GM18868 (cell line): ENCODE measurements around the gene GALNT15.

ENCODE experiments used
- ATAC-seq: cut with Tn5 transposase; IDR thresholded peaks from one replicate; pipeline ENCODE4 v1.9.1; 2021; ENCODE audit warnings: mild to moderate bottlenecking, moderate library complexity; ENCODE audit not compliant: unreplicated experiment

Gene GALNT15

GRCh38 chr3:16221990-16222389 lies 47.5 kb downstream of the GALNT15 start:
- ATAC-seq: no peak

GRCh38 chr3:16222547-16222946 lies 48.1 kb downstream of the GALNT15 start:
- no peak for ATAC-seq

- no peak for ATAC-seq
Measured at GRCh38 chr3:16224325-16224724, 49.8 kb downstream of the GALNT15 start.

GRCh38 chr3:16227566-16227965 lies 53.1 kb downstream of the GALNT15 start:
- ATAC-seq: no peak

GRCh38 chr3:16229681-16230080 lies 55.2 kb downstream of the GALNT15 start:
- no peak for ATAC-seq

- ATAC-seq: no peak
Measured at GRCh38 chr3:16231983-16232382, 57.5 kb downstream of the GALNT15 start.

- no peak for ATAC-seq
Measured at GRCh38 chr3:16233806-16234205, 59.3 kb downstream of the GALNT15 start.

- no peak for ATAC-seq
Measured at GRCh38 chr3:16234281-16234680, 59.8 kb downstream of the GALNT15 start.

- ATAC-seq: no peak
Measured at GRCh38 chr3:16236030-16236639, 61.7 kb downstream of the GALNT15 start.

GRCh38 chr3:16236856-16237393 lies 62.4 kb downstream of the GALNT15 start:
- no peak for ATAC-seq

- ATAC-seq: no peak
Measured at GRCh38 chr3:16239086-16239770, 64.7 kb downstream of the GALNT15 start.

GRCh38 chr3:16239780-16240179 lies 65.3 kb downstream of the GALNT15 start:
- no peak for ATAC-seq

- no peak for ATAC-seq
Measured at GRCh38 chr3:16240229-16241023, 65.9 kb downstream of the GALNT15 start.

GRCh38 chr3:16241225-16241624 lies 66.7 kb downstream of the GALNT15 start:
- no peak for ATAC-seq

GRCh38 chr3:16242177-16242576 lies 67.7 kb downstream of the GALNT15 start:
- ATAC-seq: no peak

- no peak for ATAC-seq
Measured at GRCh38 chr3:16243706-16244490, 69.4 kb downstream of the GALNT15 start.

- no peak for ATAC-seq
Measured at GRCh38 chr3:16245609-16246008, 71.1 kb downstream of the GALNT15 start.

- peak; percentile 78 for ATAC-seq
Measured at GRCh38 chr3:16247282-16248061, 73.0 kb downstream of the GALNT15 start.

GRCh38 chr3:16248556-16248955 lies 74.1 kb downstream of the GALNT15 start:
- no peak for ATAC-seq

GRCh38 chr3:16249336-16249735 lies 74.9 kb downstream of the GALNT15 start:
- ATAC-seq: no peak
